Measurements from ENCODE around the gene SSH2.
A peak's percentile ranks its signal among the peaks of the same experiment; 100 is the strongest.
"Not testable (repeated sequence)": the region's sequence is repeated elsewhere in the genome, so short reads cannot be mapped to it uniquely, and the experiment has no call there.

The SSH2 gene

GRCh38 chr17:29836643-29837042, 93.4 kb downstream of the SSH2 start:
- DNase-seq (ENCODE audit: low read depth in 2 of 2), result no peak

GRCh38 chr17:29835435-29836351, 94.3 kb downstream of the SSH2 start:
- DNase-seq (ENCODE audit: low read depth in 2 of 2), result no peak

DNA sequence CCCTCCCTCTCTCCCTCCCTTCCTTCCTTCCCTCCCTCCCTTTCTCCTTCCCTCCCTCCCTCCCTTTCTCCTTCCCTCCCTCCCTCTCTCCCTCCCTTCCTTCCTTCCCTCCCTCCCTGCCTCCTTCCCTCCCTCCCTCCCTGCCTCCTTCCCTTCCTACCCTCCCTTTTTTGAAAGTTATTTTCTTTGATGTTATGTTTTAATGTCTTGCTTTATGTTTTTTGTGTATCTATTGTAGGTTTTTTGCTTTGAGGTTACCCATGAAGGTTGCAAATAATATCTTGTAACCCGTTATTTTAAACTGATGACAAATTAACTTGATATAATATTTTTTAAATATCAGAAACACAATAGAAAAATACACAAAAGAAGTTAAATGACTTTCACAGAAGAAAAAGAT, 96.2 kb downstream of the SSH2 start:
- no peak for DNase-seq (ENCODE audit: low read depth in 2 of 2)

GRCh38 chr17:29828676-29829284, 101.2 kb downstream of the SSH2 start:
- no peak for DNase-seq (ENCODE audit: low read depth in 2 of 2)

DNA sequence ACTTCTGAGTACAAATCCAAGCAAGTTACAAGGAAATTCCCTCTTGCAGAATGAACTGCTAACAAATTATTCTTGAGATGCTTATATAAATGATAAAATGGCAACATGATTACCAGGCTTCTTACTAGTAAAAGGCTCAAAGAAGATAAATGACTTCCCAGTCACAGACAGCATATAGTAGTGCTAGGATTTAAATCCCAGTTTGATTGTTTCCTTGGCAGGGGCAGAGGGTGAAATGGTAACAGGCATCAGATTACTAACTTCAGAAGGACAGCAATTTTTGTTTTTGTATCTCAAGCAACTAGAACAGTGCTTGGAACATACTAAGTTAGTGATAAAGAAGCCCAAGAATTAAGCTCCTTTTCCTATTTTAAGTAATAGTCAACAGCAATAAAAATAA, 102.8 kb downstream of the SSH2 start:
- DNase-seq (ENCODE audit: low read depth in 2 of 2), result no peak

DNA sequence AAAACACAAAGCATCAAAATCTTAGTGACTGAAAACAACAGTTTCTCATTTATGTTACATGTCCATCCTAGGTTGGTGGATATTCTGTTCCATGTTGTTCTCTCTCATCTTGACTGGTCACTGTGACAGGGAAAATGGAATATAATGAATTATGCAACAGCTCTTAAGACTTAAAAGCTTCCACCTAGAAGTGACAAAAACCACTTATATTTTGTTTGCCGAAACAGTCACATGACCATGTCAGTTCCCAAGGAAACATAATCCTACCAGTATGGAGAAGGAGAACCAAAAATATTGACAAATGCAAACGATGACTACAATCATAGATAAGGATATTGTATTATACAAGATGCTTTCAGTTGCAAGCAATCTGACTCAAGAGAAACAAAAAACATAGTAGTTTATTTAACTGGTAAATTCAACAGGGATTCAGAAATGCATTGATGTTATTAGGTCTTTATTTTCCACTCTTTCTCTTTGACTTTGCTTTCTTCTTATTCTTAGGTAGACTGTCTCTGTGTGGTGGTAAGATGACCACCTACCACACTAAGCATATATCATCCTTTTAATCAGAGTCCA, 103.8 kb downstream of the SSH2 start:
- no peak for DNase-seq (ENCODE audit: low read depth in 2 of 2)

GRCh38 chr17:29825604-29826003, 104.4 kb downstream of the SSH2 start:
- no peak for DNase-seq (ENCODE audit: low read depth in 2 of 2)

- no peak for DNase-seq (ENCODE audit: low read depth in 2 of 2)
Measured at GRCh38 chr17:29821897-29822296, 108.1 kb downstream of the SSH2 start.

DNA sequence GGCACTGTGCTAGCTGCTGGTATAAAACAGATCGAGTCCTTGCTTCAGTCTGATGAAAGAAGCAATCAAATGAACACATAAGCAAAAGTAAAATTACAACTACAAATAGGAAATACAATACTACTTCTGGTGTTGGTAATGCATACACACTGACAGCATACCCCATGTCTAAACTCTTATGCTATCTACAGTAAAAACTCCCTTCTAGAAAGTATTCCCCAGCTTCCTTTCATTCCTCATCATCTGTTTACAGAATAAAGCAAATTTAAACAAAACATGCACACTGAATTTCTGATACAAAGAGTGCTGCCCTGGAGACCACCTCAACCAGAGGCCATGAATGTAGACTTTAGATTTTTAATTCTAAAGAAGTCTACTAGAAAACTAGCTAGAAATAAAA, 109.6 kb downstream of the SSH2 start:
- no peak for DNase-seq (ENCODE audit: low read depth in 2 of 2)

DNA sequence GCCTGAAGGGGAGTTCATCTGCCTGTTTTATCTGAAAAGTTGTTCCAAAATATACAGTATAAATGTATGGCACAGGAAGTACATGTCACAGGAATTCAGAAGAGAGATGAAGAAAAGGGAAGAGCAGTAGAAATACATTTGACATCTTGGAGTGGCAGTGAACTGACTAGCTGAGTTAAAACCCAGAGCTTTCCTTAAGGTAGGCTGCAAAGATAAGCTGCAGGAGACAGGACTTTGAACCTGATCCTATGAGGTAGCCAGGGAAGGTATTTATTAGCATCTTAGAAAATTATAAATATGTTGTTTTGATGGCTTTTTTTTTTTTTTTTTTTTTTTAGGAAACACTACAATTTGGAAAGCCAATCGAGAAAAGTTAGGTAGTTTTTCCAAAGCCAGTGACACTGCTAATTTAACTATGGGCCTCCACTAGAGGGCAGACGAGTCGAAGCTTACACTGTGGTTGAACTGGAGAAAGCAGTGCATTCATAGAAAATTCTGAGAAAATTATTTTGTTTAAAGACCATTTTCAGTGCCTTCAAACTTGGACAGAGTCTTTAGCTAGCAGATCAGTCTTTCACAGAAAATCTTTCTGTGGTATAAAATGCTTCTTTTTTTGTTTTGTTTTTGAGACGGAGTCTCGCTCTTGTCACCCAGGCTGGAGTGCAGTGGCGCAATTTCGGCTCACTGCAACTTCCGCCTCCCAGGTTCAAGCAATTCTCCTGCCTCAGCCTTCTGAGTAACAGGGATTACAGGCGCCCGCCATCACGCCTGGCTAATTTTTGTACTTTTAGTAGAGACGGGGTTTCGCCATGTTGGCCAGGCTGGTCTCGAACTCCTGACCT, 122.3 kb downstream of the SSH2 start:
- DNase-seq (ENCODE audit: low read depth in 2 of 2), result peak; percentile 39 to 56

DNA sequence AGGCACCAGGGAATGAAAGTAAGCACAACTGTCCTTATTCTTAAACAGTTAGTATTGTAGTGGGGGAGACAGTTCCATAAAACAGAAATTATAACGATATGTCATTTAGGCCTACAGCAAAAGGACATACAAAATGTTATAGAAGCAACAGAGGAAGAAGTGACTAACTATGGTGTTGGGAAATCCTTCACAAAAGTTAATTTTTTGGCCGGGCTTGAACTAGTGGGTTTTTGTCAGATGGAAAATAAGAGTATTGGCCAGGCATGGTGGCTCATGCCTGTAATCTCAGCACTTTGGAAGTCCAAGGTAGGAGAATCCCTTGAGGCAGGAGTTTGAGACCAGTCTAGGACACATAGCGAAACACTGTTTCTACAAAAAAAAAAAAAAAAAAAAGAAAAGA, 127.8 kb downstream of the SSH2 start:
- DNase-seq (ENCODE audit: low read depth in 2 of 2), result no peak

DNA sequence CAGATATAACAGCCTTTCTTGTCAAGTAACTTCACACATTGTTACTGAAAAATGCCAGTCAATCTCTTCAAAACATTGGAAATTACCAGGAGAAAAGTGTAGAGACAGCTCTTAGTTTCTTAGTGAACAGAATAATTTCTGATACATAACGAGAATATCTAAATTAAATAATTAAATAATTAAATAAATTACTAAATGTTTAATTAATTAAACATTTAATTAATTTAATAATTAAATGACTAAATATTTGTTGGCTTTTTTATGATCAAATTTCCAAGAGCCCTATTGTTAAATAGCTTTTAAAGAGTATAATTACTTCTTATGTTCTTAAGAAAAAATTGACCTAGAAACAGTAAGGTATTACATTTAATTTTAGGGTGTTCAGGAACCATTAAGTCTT, 129.6 kb downstream of the SSH2 start:
- DNase-seq (ENCODE audit: low read depth in 2 of 2), result no peak

- DNase-seq (ENCODE audit: low read depth in 2 of 2), result no peak
Measured at GRCh38 chr17:29796652-29797051, 133.4 kb downstream of the SSH2 start.

DNA sequence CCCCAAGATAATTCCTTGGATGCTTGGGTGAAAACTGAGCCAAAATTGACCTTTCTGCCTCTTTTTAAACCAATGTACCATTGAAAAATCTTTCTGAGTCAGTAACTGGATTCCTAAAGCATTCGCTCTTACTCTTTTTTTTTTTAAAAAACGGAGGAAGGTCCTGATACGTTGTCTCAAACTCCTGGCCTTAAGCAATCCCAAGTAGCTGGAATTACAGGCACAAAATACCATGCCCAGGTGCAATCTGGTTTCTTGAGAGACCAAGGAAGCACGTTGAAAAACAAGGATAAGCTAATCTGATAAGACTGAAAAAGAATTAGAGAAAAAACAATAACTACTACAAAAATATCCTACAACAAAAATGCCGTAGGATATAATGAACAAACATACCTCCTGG, 136.5 kb downstream of the SSH2 start:
- no peak for DNase-seq (ENCODE audit: low read depth in 2 of 2)

- no peak for DNase-seq (ENCODE audit: low read depth in 2 of 2)
Measured at GRCh38 chr17:29791336-29792080, 138.5 kb downstream of the SSH2 start.

DNA sequence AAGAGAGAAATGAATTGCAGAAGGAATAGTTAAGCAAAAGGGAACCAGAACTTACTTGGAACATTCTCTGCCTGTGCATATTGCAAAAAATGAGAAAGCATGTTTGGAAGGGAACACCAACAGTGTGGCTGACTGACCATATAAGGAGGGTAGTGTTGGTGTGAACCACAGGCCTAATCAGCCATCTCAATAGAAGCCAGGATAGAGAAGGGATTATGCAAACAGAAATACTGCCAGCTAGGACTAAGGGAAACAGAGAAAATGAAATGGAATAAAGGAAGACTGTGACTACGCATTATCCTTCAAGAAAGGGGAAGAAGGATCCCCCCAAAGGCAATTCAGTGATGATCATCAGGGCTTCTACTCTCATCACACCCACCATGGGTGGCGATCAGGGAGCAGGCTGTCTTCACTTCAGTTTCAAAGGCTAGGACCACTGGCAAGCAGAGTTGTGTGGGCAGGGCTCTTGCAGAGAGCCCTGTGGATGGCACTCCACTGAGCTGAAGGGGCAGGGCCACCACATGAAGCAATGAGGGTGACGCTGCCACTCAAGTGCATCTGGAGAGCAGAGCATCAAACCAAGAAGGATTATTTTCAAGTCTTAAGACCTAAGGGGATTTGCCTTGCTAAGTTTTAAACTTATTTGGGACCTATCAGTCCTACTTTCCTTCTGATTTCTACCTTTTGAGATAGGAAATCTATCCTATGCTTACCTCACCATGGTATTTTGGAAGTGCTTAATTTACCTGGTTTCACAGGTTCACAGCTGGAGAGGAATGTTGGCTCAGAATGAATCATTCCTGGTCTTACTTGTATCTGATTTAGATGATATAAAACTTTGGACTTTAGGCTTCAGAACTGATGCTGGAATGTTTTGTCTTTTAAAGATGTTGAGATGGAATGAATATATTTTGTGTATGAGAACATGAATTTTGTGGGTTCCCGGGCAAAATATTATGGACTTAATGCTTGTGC, 140.5 kb downstream of the SSH2 start:
- no peak for DNase-seq (ENCODE audit: low read depth in 2 of 2)

GRCh38 chr17:29787995-29788394, 142.0 kb downstream of the SSH2 start:
- no peak for DNase-seq (ENCODE audit: low read depth in 2 of 2)

GRCh38 chr17:29782917-29783316, 147.1 kb downstream of the SSH2 start:
- no peak for DNase-seq (ENCODE audit: low read depth in 2 of 2)

- DNase-seq (ENCODE audit: low read depth in 2 of 2), result not testable (repeated sequence)
Measured at GRCh38 chr17:29779812-29780190, 150.2 kb downstream of the SSH2 start.
